ENCODE measurements around the gene DHH. TPM values are rescaled to one million over a fixed set of nuclear protein-coding genes. Genes with fewer than 3 reads are reported as not detected.

The DHH gene
- polyA plus RNA-seq, 2 of the 4 experiments (the other 2 are of a cell fraction), result not detected

DNA sequence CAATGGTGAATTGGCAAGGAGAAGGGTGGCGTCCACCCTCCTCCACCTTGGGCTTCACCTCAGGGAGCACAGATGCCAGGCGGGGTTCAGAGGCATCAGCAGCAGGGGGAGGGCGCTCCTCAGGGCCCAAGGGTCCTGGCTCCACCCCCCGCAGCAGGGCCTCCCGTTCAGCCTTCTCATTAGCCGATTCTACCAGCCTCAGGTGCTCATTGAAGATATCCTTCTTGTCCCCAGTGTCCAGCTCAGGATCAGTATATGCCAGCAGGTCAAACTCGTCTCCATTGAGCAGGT, 56.7 kb downstream of the DHH start:
- ChIA-PET CTCF (interaction anchor here (0.6 to 2.8 kb wide), 12 partner anchors 9 to 60 kb away, joined by 3 to 14 read pairs (median 6); partner anchors contain the start of gene WNT1), POLR2A (no interaction called here)
- Histone ChIP-seq H3K4me1 (no peaks in the 10 kb centered on the region), H3K27ac (no peak overlapping the region), H3K4me2 (no peak overlapping the region), H3K9me3 (no peaks in the 10 kb centered on the region), H3K4me3 (no peak overlapping the region)
- no peak for ATAC-seq
- no peak for FAIRE-seq
- 86% methylated on average over 7 of the region's 7 CpGs for WGBS (ENCODE audit: missing lambda C conversion rate)
- DNase-seq (ENCODE audit: low read depth in 1 of 2, low spot score in 1 of 2), result no peak
- TF ChIP-seq, protein P1, sequence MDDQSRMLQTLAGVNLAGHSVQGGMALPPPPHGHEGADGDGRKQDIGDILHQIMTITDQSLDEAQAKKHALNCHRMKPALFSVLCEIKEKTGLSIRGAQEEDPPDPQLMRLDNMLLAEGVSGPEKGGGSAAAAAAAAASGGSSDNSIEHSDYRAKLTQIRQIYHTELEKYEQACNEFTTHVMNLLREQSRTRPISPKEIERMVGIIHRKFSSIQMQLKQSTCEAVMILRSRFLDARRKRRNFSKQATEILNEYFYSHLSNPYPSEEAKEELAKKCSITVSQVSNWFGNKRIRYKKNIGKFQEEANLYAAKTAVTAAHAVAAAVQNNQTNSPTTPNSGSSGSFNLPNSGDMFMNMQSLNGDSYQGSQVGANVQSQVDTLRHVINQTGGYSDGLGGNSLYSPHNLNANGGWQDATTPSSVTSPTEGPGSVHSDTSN (IDR thresholded peaks at IDR 0.05), result no peak
- TF ChIP-seq CBX2 (IDR thresholded peaks at IDR 0.05; ENCODE audit: borderline replicate concordance, low read depth) (no peak), NR3C1 (IDR thresholded peaks at IDR 0.05) (no peak), CEBPB (IDR thresholded peaks at IDR 0.05) (no peak), EHF (CRISPR knock-in tag; IDR thresholded peaks at IDR 0.05) (no peak)
- TF ChIP-seq, protein P2, sequence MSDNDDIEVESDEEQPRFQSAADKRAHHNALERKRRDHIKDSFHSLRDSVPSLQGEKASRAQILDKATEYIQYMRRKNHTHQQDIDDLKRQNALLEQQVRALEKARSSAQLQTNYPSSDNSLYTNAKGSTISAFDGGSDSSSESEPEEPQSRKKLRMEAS (IDR thresholded peaks at IDR 0.05), result no peak
- TF ChIP-seq, protein P3, sequence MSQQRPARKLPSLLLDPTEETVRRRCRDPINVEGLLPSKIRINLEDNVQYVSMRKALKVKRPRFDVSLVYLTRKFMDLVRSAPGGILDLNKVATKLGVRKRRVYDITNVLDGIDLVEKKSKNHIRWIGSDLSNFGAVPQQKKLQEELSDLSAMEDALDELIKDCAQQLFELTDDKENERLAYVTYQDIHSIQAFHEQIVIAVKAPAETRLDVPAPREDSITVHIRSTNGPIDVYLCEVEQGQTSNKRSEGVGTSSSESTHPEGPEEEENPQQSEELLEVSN (IDR thresholded peaks at IDR 0.05; ENCODE audit: borderline replicate concordance, low read depth), result no peak
- TF ChIP-seq, protein P4, sequence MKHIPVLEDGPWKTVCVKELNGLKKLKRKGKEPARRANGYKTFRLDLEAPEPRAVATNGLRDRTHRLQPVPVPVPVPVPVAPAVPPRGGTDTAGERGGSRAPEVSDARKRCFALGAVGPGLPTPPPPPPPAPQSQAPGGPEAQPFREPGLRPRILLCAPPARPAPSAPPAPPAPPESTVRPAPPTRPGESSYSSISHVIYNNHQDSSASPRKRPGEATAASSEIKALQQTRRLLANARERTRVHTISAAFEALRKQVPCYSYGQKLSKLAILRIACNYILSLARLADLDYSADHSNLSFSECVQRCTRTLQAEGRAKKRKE (CRISPR knock-in tag; IDR thresholded peaks at IDR 0.05; ENCODE audit: low read depth), result no peak

DNA sequence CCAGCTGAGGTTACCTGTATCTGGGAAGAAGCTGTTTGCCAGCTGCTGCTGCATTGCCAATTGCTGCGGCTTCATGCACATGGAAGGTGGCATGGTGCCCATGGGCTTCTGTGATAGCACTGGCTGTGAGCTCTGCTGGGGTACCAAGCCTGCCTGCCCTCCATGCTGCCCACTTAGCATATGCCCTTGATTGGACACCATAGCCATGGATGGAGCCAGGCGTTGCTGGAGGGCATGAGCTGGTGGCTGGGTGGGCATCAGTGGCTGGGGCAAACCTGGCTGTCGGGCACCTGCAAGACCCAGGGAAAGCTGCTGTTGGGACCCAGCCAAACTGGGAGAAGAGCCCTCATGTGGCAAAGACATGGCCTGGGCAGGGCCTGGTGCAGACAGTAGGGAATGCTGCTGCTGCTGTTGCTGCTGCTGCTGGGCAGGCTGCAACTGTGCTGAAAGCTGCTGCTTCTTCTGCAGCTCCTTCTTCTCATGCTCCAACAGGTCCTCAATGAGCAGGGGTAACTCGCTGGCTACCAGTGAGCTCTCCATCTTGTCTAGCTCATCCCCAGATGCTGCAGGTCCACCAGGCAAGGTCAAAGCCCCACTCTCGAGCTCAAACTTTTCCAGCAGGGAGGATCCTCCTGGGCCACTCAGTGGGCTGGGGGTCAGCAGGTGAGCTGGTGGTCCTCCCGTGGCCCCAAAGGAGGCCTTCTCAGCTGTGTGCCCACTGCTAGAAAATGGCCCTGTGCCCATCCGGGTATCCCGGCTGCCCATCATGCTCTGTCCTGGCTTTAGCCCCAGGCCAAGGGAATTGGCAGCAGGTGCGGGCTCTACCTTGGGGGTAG, 57.3 kb downstream of the DHH start:
- DNase-seq (ENCODE audit: low read depth in 1 of 2, low spot score in 1 of 2) (no peak), FAIRE-seq (no peak), ATAC-seq (no peak)
- no peaks in the 10 kb centered on the region for H3K9me3 ChIP-seq
- no peak overlapping the region for H3K4me3 ChIP-seq
- no peak for TF ChIP-seq MAZ (IDR thresholded peaks at IDR 0.05; ENCODE audit: borderline replicate concordance, low read depth, low read length)
- TF ChIP-seq, protein P5, sequence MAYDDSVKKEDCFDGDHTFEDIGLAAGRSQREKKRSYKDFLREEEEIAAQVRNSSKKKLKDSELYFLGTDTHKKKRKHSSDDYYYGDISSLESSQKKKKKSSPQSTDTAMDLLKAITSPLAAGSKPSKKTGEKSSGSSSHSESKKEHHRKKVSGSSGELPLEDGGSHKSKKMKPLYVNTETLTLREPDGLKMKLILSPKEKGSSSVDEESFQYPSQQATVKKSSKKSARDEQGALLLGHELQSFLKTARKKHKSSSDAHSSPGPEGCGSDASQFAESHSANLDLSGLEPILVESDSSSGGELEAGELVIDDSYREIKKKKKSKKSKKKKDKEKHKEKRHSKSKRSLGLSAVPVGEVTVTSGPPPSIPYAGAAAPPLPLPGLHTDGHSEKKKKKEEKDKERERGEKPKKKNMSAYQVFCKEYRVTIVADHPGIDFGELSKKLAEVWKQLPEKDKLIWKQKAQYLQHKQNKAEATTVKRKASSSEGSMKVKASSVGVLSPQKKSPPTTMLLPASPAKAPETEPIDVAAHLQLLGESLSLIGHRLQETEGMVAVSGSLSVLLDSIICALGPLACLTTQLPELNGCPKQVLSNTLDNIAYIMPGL (CRISPR knock-in tag; IDR thresholded peaks at IDR 0.05; ENCODE audit: borderline replicate concordance), result no peak
- no peak for TF ChIP-seq KDM1A (IDR thresholded peaks at IDR 0.05; ENCODE audit: low read depth)
- TF ChIP-seq NR3C1 (IDR thresholded peaks at IDR 0.05), result no peak
- TF ChIP-seq, protein P4 (CRISPR knock-in tag; IDR thresholded peaks at IDR 0.05; ENCODE audit: low read depth), result no peak
- no peak for TF ChIP-seq FOXS1 (CRISPR knock-in tag; IDR thresholded peaks at IDR 0.05)
- no peak for TF ChIP-seq FOSL2 (IDR thresholded peaks at IDR 0.05)
- TF ChIP-seq FOSL2 (CRISPR knock-in tag; IDR thresholded peaks at IDR 0.05), result no peak
- no peak for TF ChIP-seq JUN (IDR thresholded peaks at IDR 0.05)
- TF ChIP-seq, protein P1 (IDR thresholded peaks at IDR 0.05), result no peak
- TF ChIP-seq SREBF2 (IDR thresholded peaks at IDR 0.05), result no peak
- TF ChIP-seq, protein P6, sequence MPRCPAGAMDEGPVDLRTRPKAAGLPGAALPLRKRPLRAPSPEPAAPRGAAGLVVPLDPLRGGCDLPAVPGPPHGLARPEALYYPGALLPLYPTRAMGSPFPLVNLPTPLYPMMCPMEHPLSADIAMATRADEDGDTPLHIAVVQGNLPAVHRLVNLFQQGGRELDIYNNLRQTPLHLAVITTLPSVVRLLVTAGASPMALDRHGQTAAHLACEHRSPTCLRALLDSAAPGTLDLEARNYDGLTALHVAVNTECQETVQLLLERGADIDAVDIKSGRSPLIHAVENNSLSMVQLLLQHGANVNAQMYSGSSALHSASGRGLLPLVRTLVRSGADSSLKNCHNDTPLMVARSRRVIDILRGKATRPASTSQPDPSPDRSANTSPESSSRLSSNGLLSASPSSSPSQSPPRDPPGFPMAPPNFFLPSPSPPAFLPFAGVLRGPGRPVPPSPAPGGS (IDR thresholded peaks at IDR 0.05), result no peak
- TF ChIP-seq, protein P7, sequence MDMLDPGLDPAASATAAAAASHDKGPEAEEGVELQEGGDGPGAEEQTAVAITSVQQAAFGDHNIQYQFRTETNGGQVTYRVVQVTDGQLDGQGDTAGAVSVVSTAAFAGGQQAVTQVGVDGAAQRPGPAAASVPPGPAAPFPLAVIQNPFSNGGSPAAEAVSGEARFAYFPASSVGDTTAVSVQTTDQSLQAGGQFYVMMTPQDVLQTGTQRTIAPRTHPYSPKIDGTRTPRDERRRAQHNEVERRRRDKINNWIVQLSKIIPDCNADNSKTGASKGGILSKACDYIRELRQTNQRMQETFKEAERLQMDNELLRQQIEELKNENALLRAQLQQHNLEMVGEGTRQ (IDR thresholded peaks at IDR 0.05), result no peak
- TF ChIP-seq KDM5A (IDR thresholded peaks at IDR 0.05), result no peak
- TF ChIP-seq RNF2 (IDR thresholded peaks at IDR 0.05; ENCODE audit: borderline replicate concordance, low read depth), result no peak
- H3K27ac ChIP-seq, result no peak overlapping the region
- H3K4me1 ChIP-seq, result no peaks in the 10 kb centered on the region
- POLR2A ChIA-PET, result no interaction called here
- CTCF ChIA-PET, result interaction anchor here (0.7 to 2.8 kb wide), 12 partner anchors 8 to 251 kb away, joined by 3 to 14 read pairs (median 6); partner anchors contain the start of gene WNT1
- WGBS (ENCODE audit: missing lambda C conversion rate), result 93% methylated on average over 9 of the region's 9 CpGs
- H3K4me2 ChIP-seq, result no peak overlapping the region
